H9 (cell line): ENCODE measurements around the gene UVSSA. TPM values are rescaled to one million over a fixed set of nuclear protein-coding genes. Genes with fewer than 3 reads are reported as not detected.

ENCODE experiments used
- DNase-seq: peaks from one replicate; pipeline ENCODE4 v3.0.0-alpha.2; 2017
- H2AFZ ChIP-seq: one replicate; pipeline ENCODE4 v1.6.1; 2013; ENCODE audit warnings: mild to moderate bottlenecking, low read length, control low read depth, moderate library complexity
- H2AK5ac ChIP-seq: 2 replicates; pipeline ENCODE4 v1.6.1; 2013; ENCODE audit warnings: low read length, control low read depth, mixed read lengths; ENCODE audit not compliant: insufficient read length
- H2BK120ac ChIP-seq: one replicate; pipeline ENCODE4 v1.6.1; 2013; ENCODE audit warnings: low read depth, mild to moderate bottlenecking, low read length, control low read depth, inconsistent platforms; ENCODE audit not compliant: poor library complexity, severe bottlenecking
- H2BK12ac ChIP-seq: 2 replicates; pipeline ENCODE4 v1.6.1; 2013; ENCODE audit warnings: low read length, control low read depth, mixed read lengths, low read depth; ENCODE audit not compliant: insufficient read length
- H2BK15ac ChIP-seq: 2 replicates; pipeline ENCODE4 v1.6.1; 2013; ENCODE audit warnings: low read depth, low read length, control low read depth
- H2BK20ac ChIP-seq: one replicate; pipeline ENCODE4 v1.6.1; 2013; ENCODE audit warnings: low read depth, mild to moderate bottlenecking, low read length, control low read depth, inconsistent platforms; ENCODE audit not compliant: poor library complexity, severe bottlenecking
- H2BK5ac ChIP-seq: 2 replicates; pipeline ENCODE4 v1.6.1; 2013; ENCODE audit warnings: low read length, control low read depth, mixed read lengths; ENCODE audit not compliant: insufficient read length
- H3K14ac ChIP-seq: 2 replicates; pipeline ENCODE4 v1.6.1; 2013; ENCODE audit warnings: low read length, control low read depth; ENCODE audit not compliant: insufficient read depth
- H3K18ac ChIP-seq: 2 replicates; pipeline ENCODE4 v1.6.1; 2013; ENCODE audit warnings: low read depth, mild to moderate bottlenecking, mixed read lengths, low read length, control low read depth; ENCODE audit not compliant: insufficient read length
- H3K23ac ChIP-seq: 2 replicates; pipeline ENCODE4 v1.6.1; 2013; ENCODE audit warnings: low read length, control low read depth, mixed read lengths, low read depth; ENCODE audit not compliant: insufficient read length
- H3K23me2 ChIP-seq: 2 replicates; pipeline ENCODE4 v1.6.1; 2013; ENCODE audit warnings: low read depth, mild to moderate bottlenecking, mixed read lengths, low read length, control low read depth; ENCODE audit not compliant: insufficient read length, poor library complexity, severe bottlenecking
- H3K27ac ChIP-seq: 2 replicates; pipeline ENCODE4 v1.5.1; 2013; ENCODE audit warnings: low read length, control low read depth, mixed read lengths, low read depth; ENCODE audit not compliant: insufficient read length
- H3K27me3 ChIP-seq: 2 replicates; pipeline ENCODE4 v1.6.1; 2013; ENCODE audit warnings: low read length, control low read depth, inconsistent platforms; ENCODE audit not compliant: insufficient read depth
- H3K4ac ChIP-seq: 2 replicates; pipeline ENCODE4 v1.6.1; 2013; ENCODE audit warnings: low read depth, mild to moderate bottlenecking, control low read depth, inconsistent platforms, low read length, moderate library complexity
- H3K4me1 ChIP-seq: 2 replicates; pipeline ENCODE4 v1.6.1; 2013; ENCODE audit warnings: low read length, control low read depth, inconsistent platforms; ENCODE audit not compliant: insufficient read depth
- H3K4me2 ChIP-seq: 2 replicates; pipeline ENCODE4 v1.6.1; 2013; ENCODE audit warnings: low read length, control low read depth, mixed read lengths; ENCODE audit not compliant: insufficient read length, insufficient read depth
- H3K56ac ChIP-seq: 2 replicates; pipeline ENCODE4 v1.6.1; 2013; ENCODE audit warnings: low read depth, mild to moderate bottlenecking, mixed read lengths, low read length, control low read depth; ENCODE audit not compliant: insufficient read length
- H3K79me1 ChIP-seq: 2 replicates; pipeline ENCODE4 v1.6.1; 2013; ENCODE audit warnings: low read depth, mild to moderate bottlenecking, moderate library complexity, low read length, control low read depth, inconsistent platforms; ENCODE audit not compliant: insufficient read depth, poor library complexity, severe bottlenecking
- H3K79me2 ChIP-seq: 2 replicates; pipeline ENCODE4 v1.6.1; 2013; ENCODE audit warnings: low read length, control low read depth, inconsistent platforms; ENCODE audit not compliant: insufficient read depth
- H3K9ac ChIP-seq: 2 replicates; pipeline ENCODE4 v1.6.1; 2013; ENCODE audit warnings: low read length, control low read depth, mixed read lengths; ENCODE audit not compliant: insufficient read length; ENCODE audit errors: extremely low read depth
- H3K9me3 ChIP-seq: one replicate; pipeline ENCODE4 v1.6.1; 2013; ENCODE audit warnings: low read depth, low read length, inconsistent platforms; ENCODE audit not compliant: control insufficient read depth
- H3T11ph ChIP-seq: one replicate; pipeline ENCODE4 v1.6.1; 2013; ENCODE audit warnings: mild to moderate bottlenecking, low read length, control low read depth, inconsistent platforms
- H4K20me1 ChIP-seq: one replicate; pipeline ENCODE4 v1.6.1; 2013; ENCODE audit not compliant: control insufficient read depth, insufficient read length, insufficient read depth
- H4K5ac ChIP-seq: 2 replicates; pipeline ENCODE4 v1.6.1; 2013; ENCODE audit warnings: low read depth, mild to moderate bottlenecking, mixed read lengths, low read length, control low read depth; ENCODE audit not compliant: insufficient read length
- H4K8ac ChIP-seq: replicated peaks from 2 replicates; pipeline ENCODE4 v1.6.1; 2013; ENCODE audit warnings: low read length, control low read depth, mixed read lengths, low read depth; ENCODE audit not compliant: insufficient read length
- H4K91ac ChIP-seq: 2 replicates; pipeline ENCODE4 v1.6.1; 2013; ENCODE audit warnings: low read depth, mild to moderate bottlenecking, moderate library complexity, mixed read lengths, low read length, control low read depth; ENCODE audit not compliant: insufficient read length
- H3K27ac Mint-ChIP-seq, 3 experiments: 2 replicates in 2 of 3; 3 replicates in 1 of 3; pipeline ENCODE4 v1.8.0; 2020 to 2021; ENCODE audit warnings: mixed read lengths in 3 of 3, mild to moderate bottlenecking in 1 of 3, moderate library complexity in 1 of 3
- H3K27me3 Mint-ChIP-seq: 2 replicates; pipeline ENCODE4 v1.8.0; 2021; ENCODE audit warnings: low read depth, mild to moderate bottlenecking, moderate library complexity, mixed read lengths
- H3K36me3 Mint-ChIP-seq, 3 experiments: 2 replicates in 2 of 3; 3 replicates in 1 of 3; pipeline ENCODE4 v1.8.0; 2020 to 2021; ENCODE audit warnings: low read depth in 3 of 3, mixed read lengths in 3 of 3; ENCODE audit not compliant: insufficient read depth in 1 of 3
- H3K4me1 Mint-ChIP-seq, 2 experiments: 2 replicates each; pipeline ENCODE4 v1.8.0; 2020; ENCODE audit warnings: mixed read lengths in 2 of 2
- H3K4me3 Mint-ChIP-seq, 2 experiments: 2 replicates in 1 of 2; 3 replicates in 1 of 2; pipeline ENCODE4 v1.8.0; 2020 to 2021; ENCODE audit warnings: mild to moderate bottlenecking in 2 of 2, mixed read lengths in 2 of 2, moderate library complexity in 1 of 2
- H3K9me3 Mint-ChIP-seq, 2 experiments: 2 replicates in 1 of 2; 3 replicates in 1 of 2; pipeline ENCODE4 v1.8.0; 2020; ENCODE audit warnings: mild to moderate bottlenecking in 2 of 2, mixed read lengths in 2 of 2, moderate library complexity in 1 of 2
- CTCF ChIP-seq: fragments of 200-600 bp; sonication (generic); conservative IDR thresholded peaks from 3 replicates; pipeline ENCODE4 v1.8.0; 2021; ENCODE audit warnings: antibody characterized with exemption, mild to moderate bottlenecking
- WGBS: extraction: QIAGEN DNeasy Blood & Tissue Kit; methylation state at CpG from one replicate; pipeline ENCODE4 v1.1.7; 2013; ENCODE audit warnings: missing lambda C conversion rate, low lambda C conversion rate, mixed read lengths; ENCODE audit not compliant: insufficient read length; ENCODE audit errors: extremely low coverage; 5-methylcytosine and 5-hydroxymethylcytosine counted together
- total RNA-seq: library from RNA; stranded (reverse); gene quantifications from 2 replicates; pipeline ENCODE4 v1.2.1, GENCODE V29; 2021

UVSSA gene
- total RNA-seq, 1 experiment from 2014 or later: 15.9 TPM

- no peak overlapping the region for H2BK5ac ChIP-seq
- H3K27ac Mint-ChIP-seq: no peak overlapping the region
- no peak overlapping the region for H4K8ac ChIP-seq
- H2AFZ ChIP-seq: no peak overlapping the region
- no peak overlapping the region for H2BK15ac ChIP-seq
- H4K5ac ChIP-seq: no peak overlapping the region
- H2BK20ac ChIP-seq: no peak overlapping the region
- no peak for DNase-seq
- H3K79me1 ChIP-seq: no peaks in the 10 kb centered on the region
- no peak overlapping the region for H3K4ac ChIP-seq
- H4K91ac ChIP-seq: no peak overlapping the region
- H3K23ac ChIP-seq: no peak overlapping the region
- no peak overlapping the region for H2BK12ac ChIP-seq
- no peak overlapping the region for H3K14ac ChIP-seq
- no peaks in the 10 kb centered on the region for H3K79me2 ChIP-seq
- no peak overlapping the region for H3K9ac ChIP-seq
- no peaks in the 10 kb centered on the region; a peak in 1 of 5 replicates for H3K9me3 Mint-ChIP-seq
- H3K4me1 ChIP-seq: no peaks in the 10 kb centered on the region
- no peak overlapping the region for H3K18ac ChIP-seq
- H3K4me3 Mint-ChIP-seq: no peak overlapping the region
- no peaks in the 10 kb centered on the region for H3K27me3 ChIP-seq
- no peak overlapping the region for H3K4me2 ChIP-seq
- no peak overlapping the region for H3K56ac ChIP-seq
- no peak overlapping the region for H2BK120ac ChIP-seq
- H3T11ph ChIP-seq: no peak overlapping the region
- no peak for TF ChIP-seq CTCF
- no CpG with 5 or more reads among the region's 2 CpGs for WGBS
- H3K27me3 Mint-ChIP-seq: peaks cover 21% of the 10 kb centered on the region
- H3K9me3 ChIP-seq: no peaks in the 10 kb centered on the region
- no peaks in the 10 kb centered on the region for H3K23me2 ChIP-seq
- no peak overlapping the region for H2AK5ac ChIP-seq
- H3K27ac ChIP-seq: no peak overlapping the region
- no peaks in the 10 kb centered on the region for H4K20me1 ChIP-seq
- H3K4me1 Mint-ChIP-seq: no peaks in the 10 kb centered on the region
- no peaks in the 10 kb centered on the region for H3K36me3 Mint-ChIP-seq
Observed at GRCh38 chr4:1421657-1422056, 74.6 kb downstream of the UVSSA start.
